Measurements from ENCODE around the gene GOLGA3.
A peak's percentile ranks its signal among the peaks of the same experiment; 100 is the strongest.
"Not testable (repeated sequence)": the region's sequence is repeated elsewhere in the genome, so short reads cannot be mapped to it uniquely, and the experiment has no call there.

Gene GOLGA3

DNA sequence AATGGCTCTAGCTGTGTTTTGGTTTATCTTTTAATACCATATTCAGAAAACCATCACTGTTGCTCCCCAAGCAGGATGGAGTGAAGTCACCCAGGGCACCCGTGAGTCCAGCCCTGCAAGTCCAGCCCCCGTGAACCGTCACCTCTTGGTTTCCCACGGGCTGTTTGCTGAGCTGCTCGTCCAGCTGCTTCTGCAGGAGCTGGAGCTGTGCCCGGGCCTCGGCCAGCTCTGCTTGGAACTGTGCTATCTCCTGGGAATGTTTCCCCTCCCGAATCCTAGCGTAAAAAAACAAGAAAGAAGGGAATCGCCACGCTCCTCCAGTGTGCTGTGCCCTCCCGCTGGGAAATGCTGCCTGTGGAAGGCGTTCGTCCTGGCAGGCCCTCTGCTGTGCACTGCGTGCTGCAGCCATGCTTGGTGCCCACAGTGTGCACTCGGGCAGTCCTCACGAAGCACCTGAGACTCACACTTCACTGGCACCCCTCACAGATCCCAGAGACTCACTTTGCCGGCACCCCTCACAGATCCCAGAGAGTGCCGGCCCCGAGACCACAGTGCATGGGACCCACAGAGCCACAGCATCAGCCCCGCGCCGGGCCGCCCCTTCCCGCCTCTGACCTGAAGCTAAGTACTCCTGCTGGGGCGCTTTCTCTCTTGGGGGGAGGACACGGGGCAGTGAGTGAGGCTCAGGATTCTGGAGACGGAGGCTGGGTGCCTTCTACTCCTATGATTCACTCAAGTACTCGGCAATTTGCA, 51.7 kb downstream of the GOLGA3 start:
- DNase-seq: no peak

DNA sequence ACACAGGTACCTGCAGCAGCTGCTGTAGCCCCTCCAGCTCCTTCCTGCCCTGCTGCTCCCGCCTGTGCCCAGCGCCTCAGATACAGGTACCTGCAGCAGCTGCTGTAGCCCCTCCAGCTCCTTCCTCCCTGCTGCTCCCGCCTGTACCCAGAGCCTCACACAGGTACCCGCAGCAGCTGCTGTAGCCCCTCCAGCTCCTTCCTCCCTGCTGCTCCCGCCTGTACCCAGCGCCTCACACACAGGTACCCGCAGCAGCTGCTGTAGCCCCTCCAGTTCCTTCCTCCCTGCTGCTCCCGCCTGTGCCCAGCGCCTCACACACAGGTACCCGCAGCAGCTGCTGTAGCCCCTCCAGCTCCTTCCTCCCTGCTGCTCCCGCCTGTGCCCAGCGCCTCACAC, 52.4 kb downstream of the GOLGA3 start:
- DNase-seq: not testable (repeated sequence)

DNA sequence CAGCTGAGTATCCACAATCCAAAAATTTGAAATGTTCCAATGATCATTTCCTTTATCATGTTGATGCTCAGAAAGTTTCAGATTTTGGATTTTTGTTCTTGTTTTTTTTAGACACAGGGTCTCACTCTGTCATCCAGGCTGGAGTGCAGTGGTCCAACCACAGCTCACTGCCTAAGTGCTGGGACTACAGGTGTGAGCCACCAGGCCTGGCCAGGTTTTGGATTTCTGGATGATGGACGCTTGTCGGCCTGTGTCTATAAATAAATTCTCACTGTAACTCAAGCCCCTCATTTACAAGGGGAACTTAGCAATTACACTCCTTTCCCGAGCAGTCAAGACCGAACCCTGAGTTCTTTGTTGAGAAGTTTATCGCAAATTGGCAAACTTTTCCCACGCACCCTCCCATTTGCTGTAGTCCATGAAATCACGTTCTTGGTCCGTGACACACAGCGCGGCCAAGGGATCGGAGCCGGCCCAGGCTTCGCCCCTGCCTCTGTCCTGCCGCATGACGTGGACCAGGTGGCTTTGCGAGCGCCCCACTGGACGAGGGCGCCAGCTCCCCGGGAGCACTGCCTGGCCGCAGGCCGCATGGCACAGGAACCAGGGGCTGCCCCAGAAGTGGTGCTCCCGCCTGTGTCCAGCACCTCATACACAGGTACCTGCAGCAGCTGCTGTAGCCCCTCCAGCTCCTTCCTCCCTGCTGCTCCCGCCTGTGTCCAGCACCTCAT, 53.0 kb downstream of the GOLGA3 start:
- DNase-seq: no peak

DNA sequence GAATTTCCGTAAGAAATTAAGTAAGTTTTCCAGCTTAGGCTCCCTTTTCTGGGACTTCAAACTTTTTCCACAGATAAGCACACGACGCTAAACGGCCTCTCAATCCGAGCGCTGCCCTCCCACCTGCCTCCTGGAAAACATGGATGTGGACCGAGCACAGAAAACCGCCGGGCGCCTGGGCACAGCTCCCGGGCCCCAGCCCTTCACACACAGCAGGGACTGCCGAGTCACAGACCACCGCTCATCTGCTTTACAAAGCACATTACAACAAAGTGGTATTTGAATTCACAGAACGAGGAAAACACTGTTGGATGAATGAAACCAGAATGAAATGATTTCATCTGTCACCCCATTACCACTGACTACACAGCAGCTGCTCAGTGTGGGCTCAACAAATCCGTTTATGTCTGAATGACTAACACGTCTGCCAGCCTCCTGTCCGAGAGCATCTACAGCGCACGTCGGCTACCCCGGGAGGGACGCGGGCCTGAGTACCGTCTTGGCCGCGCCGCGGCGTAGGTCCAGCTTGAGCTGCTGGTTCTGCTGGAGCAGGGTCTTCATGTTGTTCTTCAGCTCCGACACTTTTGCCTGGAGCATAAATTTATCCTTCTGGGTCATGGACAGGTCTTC, 53.9 kb downstream of the GOLGA3 start:
- DNase-seq: no peak

DNA sequence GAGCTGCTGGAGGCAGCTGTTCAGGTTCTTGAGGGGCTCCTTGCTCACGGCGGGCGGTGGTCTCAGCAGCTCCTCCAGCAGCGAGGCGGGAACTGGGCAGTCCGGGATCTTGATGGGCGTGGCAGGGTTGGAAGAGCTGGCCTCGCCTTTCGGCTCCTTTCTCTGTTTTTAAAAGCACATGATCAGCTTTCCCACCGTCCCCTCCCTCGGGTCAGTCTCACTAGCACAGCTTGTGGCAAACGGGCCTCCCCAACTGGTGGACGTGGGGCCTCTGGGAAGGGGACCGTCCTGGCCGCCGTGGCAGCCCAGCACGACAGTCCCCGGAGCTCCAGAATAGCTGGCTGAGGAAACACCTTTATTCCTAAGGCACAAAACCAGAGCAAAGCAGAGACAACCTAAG, 54.5 kb downstream of the GOLGA3 start:
- no peak for DNase-seq

DNA sequence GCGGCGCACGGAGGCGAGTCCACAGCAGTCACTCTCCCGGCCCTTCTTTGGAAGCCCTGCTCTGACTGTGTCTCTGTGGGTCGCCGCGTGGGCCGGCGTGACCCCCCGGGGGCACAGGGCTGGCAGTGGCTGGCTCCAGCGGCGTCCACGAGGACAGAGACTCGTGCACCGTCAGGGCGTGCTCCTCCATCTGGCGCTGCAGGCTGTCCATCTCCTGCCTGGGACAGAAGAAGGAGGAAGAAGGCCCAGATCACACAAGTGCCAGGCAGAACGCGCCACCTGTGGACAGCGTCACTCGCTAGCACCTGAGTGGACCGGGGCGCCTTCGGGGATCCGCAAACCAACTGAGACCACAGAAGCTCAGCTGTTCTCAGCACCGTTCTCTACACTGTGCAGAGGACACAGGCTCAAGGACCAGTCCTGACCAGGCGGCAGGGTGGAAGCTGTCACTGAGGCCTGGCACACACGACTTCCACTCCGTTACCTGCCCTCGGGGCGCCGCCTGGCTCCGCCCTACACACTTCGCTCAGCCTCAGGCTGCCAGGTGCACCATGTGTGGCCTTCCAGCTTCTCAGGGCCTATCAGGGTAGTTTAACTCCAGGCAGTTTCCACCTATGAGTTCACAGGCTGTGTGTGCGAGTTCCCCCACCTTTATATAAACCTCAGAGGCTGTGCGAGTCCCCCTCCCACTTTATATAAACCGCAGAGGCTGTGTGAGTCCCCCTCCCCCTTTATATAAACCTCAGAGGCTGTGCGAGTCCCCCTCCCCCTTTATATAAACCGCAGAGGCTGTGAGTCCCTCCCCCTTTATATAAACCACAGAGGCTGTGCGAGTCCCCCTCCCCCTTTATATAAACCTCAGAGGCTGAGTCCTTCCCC, 55.4 kb downstream of the GOLGA3 start:
- DNase-seq: no peak

DNA sequence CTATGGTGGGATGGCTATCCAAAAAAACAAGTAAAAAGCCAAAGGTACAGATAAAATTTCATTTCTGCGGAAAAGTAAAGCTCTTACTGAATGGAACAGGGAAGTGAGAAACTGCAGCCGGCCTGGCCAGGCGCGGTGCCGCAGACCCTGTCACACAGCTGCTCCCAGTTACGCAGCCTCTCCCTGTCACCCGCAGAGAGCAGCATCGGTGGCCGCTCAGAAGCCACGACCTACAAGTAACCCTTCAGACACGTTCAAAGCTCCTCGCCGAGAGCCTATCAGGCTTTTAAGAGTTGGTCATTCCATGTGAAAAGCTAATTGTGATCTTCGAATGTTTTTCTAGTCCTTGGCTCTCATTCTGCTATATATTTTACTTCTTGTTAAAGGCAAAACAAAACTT, 56.1 kb downstream of the GOLGA3 start:
- DNase-seq: no peak

DNA sequence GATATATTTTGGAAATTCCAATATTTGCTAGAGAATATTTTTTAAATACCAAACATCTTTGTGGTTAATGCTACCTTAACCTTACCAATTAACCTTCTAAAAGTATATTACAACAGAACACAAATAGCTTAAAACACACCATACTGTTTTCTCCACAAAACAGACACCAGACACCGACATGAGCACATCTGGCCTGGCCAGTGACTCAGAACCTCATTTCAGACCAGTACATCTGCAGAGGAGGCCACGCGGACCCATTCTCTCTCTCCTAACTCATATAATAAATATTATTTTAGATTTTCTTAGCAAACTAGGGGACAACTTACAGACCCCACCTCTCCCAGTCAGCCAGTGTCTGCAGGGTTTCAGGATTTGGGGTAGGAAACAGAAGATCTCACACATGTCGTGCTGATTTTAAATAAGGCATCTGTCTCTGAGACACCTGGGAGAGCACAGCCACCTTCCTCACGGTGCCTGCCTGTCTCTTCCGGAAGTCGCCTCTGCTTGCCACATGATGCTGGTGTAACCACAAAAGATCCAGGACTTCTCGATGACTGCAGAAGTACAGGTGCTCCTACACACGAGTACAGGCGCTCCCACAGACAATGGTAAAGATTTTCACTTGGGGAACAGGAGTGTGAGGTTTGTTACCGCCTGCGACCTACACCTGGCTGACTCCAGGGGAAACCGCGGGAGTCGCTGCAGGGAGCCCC, 57.4 kb downstream of the GOLGA3 start:
- peak; percentile 20 for DNase-seq

DNA sequence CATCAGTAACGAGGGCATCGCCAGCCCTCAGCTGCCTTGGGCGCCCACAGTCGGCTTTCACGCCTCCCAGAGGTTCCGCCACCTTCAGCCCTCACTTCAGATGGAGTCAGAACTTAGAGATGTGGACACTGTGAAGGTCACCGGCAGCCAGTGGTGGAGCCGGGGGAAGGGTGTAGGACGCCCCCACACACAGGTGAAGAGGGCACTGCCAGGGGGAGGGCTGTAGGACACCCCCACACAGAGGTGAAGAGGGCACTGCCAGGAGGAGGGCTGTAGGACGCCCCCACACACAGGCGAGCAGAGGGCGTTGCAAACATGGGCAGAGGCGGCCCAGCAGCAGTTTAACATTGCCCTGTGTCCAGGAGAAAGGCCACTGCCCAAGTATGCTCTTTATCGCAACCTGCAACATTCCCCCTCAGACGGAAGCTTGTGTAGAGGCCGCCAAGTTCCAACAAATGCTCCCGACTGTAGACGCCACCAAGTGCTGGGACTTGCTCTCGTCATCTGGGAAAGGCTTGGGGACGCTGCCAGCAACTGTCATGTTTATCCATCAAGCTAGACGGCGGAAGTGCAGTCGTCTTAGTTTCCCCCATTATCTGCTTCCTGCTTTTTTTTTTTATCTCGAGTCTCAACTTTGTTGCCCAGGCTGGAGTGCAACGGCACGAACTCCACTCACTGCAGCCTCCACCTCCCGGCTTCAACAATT, 62.1 kb downstream of the GOLGA3 start:
- no peak for DNase-seq

DNA sequence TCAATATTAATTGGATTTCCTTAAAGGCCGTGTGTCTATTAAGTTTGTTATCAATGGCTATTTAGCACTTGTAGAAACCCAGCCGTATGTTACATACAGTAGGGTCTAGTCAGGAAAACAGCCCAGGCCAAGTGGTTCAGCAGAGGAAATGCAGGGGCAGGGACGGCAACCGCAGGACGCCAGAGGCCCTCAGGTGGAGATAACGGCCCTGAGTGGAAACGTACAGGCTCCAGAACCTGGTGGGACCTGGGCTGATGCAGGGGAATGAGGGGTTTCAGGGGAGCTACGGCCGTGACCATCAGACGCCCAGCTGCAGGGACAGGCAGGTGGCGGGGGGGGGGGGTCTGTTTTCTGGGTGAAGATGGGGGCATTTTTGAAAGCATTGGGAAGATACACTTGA, 63.3 kb downstream of the GOLGA3 start:
- peak; percentile 62 for DNase-seq

DNA sequence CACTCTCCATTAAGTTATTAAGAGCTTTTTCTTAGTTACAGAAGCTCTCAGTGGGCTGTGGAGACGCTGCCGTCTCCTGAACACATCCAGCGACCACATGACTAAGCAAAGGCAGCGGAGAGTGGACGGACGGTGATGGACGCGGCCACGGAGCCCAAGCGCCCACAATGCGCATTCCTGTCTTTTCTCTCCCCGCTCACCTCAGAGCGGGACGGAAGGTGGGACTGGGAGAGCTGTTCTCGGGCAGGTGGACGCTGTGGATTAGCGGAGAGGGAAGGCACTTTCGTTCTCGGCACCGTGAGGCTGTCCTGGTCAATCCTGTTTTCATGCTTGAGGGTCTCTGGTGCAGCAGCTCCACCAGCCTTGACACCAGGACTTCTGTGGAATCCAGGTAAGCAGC, 64.4 kb downstream of the GOLGA3 start:
- DNase-seq: no peak

DNA sequence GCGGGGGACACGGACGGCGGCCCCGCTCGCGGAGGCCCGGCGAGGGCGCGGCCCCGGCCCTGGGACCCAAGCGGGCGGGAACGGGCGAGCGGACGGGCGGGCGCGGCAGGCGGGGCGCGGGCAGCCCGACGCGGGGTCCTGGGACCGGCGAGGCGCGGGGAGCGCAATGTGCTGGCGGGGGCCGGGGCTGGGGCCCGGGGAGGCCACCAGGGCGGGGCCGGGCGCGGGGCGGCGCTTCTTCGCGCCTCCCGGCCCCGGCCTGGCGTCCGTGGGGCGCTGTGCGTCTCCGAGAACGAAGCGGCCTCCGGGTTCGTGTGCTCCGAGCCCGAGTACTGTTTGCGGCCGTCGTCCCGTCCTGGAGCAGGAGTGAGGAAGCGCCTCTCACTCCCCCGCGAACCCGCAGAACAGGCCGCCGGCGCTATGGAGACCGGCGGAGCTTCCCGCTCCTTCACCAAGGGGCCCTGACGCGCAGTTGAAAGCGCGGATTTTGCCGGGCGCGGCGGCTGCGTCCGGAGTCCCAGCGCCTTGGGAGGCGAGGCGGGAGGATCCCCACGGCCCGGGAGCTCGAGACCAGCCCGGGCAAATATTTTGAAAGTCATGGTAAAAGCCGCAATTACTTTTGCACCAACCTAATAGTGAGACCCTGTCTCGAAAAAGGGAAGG, 66.6 kb downstream of the GOLGA3 start:
- peak; percentile 74 for DNase-seq

DNA sequence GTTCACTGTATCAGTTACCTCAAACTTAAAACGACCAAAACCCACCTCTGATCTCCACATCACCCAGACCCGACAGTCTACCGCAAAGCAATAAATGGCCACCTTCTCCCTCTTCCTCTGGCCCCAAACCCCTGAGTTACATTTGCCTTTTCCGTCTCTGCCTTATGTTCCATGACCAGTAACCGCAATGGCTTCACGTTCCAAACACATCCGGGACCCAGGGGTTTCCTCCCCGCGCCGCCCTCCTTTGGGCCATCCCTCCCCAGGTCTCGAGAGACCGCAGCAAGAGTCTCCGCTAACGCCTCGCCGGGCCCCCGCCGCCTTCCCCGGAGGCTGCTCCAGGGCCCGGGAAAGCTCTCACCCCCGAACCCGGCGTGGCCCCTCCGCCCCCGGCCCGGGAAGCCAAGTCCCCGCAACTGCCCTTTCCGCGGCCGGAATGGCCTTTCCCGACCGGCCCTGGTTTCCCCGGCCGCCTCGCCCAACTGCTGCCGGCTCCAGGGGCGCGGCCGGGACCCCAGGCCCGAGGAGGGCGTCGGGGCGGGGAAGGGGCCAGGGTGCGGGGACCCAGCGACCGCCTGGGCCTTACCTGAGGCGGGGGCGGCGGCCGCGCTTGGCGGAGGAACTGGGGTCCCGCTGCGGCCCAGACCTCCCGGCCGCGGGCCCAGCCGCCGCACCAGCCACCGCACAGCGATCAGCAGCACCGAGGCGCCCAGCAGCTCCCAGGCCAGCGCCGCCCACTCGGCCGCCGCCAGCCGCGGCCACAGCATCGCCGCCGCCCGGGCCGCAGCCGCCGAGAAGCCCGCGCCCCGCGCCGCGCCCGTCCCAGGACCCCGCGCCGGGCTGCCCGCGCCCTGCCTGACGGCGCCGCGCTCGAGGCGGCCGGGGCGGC, 67.4 kb downstream of the GOLGA3 start, which contains the start of gene ANKLE2:
TSS of gene ANKLE2 (minus strand) at position 801 of the 889 bp plus-strand sequence. CDS start at position 767, 34 bp downstream.
- peak; percentile 67 for DNase-seq

DNA sequence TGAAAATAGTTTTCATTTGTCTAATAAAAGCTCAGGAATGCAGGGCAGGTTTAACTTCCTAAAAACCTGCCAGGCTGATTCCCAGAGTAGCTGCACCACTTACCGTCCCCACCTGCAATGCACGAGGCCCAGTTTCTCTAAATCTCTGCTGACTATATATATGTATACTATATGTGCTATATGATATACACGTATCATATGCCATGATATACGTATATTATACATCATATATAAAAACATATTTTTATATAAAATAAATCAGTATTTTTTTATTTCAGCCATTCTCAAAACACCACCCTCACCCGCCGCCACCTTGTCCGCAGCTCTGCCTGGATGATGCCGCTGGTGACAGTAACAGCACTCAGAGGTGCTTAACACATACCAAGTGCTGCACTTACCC, 69.3 kb downstream of the GOLGA3 start:
- DNase-seq: no peak

DNA sequence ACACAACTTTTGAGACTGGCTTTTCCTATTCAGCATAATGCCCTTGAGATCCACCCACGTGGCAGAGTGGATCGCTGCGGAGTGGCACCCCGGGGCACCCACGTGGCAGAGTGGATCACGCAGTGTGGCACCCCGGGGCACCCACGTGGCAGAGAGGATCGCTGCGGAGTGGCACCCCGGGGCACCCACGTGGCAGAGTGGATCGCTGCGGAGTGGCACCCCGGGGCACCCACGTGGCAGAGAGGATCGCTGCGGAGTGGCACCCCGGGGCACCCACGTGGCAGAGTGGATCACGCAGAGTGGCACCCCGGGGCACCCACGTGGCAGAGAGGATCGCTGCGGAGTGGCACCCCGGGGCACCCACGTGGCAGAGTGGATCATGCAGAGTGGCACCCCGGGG, 69.8 kb downstream of the GOLGA3 start:
- DNase-seq: not testable (repeated sequence)

DNA sequence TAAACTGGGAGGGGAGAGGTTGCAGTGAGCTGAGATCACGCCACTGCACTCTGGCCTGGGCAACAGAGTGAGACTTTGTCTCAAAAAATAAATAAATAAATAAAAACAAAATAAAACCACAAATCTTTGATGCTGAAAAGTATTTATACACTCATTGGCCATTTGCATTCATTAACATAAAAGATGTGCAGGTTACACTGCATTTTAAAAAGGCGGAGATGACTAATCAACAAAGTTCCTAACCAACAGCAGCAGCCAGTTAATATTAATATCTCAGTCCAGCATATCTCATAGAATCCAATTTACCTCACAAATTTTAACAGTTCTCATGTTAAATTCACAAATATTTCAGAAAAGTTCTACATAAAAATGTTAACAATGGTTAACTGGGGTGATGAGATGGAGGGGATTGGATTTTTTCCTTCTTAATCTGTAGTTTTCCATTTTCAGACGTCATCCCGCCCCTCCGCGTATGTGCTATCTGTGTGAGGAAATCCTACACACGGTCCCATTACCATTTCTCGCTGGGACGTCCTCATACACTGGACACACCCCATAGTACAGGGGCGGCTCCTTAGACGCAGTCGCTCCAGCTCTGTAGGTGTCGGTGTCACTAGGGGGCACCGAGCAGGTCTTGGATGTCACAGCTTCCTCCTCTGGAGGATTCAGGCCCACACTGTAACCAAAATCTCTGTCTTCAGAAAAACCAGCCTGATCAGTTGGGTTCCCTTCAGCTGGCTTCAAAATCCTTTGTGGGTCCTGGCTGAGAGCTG, 74.3 kb downstream of the GOLGA3 start:
- no peak for DNase-seq

DNA sequence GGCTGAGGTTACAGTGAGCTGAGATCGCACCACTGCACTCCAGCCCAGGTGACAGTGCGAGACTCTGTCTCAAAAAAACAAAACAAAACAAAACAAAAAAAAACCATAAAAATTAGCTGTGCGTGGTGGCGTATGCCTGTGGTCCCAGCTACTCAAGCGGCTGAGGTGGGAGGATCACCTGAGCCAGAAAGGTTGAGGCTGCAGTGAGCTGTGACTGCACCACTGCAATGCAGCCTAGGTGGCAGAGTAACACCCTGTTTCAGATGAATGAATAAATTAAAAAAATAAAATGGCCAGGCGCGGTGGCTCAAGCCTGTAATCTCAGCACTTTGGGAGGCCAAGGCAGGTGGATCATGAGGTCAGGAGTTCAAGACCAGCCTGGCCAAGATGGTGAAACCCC, 75.0 kb downstream of the GOLGA3 start:
- not testable (repeated sequence) for DNase-seq

DNA sequence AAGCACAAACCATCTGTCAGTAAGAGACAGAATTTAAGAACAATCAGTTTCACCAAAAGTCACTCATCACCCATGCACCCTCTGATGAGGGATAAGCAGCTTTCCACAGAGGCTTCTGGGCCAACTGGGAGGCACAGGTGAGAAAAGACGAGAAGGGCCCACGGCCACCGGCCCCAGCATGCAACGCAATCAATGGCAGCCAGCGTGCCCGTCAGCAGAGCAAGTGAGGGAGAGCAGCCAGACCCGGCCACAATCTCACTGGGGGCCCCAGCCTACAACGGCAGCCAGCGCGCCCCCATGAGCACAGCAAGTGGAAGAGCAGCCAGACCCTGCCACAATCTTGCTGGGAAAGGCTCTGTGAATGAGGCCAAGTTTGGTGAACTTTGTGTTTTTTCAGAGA, 80.3 kb downstream of the GOLGA3 start:
- no peak for DNase-seq

DNA sequence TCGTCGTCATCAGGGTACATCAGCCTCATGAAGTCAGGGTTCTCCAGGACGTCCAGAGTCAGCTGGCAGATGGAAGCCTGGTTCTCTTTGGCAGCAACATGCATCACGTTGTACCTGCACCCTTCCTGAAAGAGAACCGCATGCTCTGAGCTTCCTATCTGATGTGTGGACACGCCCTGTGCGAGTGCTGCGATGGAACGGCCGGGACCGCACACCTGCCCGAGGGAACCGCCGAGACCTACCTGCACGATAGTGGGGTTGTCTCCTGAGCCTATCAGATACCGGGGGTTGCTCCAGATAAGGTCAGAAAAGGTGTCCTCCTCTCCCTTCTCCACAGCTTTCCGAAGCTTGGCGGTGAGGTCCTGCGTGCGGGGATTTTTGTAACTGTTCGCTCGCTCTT, 80.8 kb downstream of the GOLGA3 start:
- no peak for DNase-seq

Data from GF-D8 (cell line).